ENCODE data around the gene RPP25.

GRCh38 chr15:74962671-74963070 is 6.1 kb upstream of the RPP25 start:
- TF ChIP-seq CTCF (optimal IDR thresholded peaks at IDR 0.05 in 1 of 3, IDR thresholded peaks at IDR 0.05 in 1 of 3, conservative IDR thresholded peaks at IDR 0.05 in 1 of 3; ENCODE audit: extremely low read depth in 1 of 3, insufficient read depth in 2 of 3, low read length in 3 of 3): no peak
- no peak for TF ChIP-seq EZH2 (IDR thresholded peaks at IDR 0.05; ENCODE audit: low read length)

All from keratinocyte (primary cell).